ENCODE measurements around the gene KCTD13. TPM values are rescaled to one million over a fixed set of nuclear protein-coding genes. Genes with fewer than 3 reads are reported as not detected.

KCTD13 gene
- total RNA-seq, 1 experiment from 2014 or later = 32.4 TPM

DNA sequence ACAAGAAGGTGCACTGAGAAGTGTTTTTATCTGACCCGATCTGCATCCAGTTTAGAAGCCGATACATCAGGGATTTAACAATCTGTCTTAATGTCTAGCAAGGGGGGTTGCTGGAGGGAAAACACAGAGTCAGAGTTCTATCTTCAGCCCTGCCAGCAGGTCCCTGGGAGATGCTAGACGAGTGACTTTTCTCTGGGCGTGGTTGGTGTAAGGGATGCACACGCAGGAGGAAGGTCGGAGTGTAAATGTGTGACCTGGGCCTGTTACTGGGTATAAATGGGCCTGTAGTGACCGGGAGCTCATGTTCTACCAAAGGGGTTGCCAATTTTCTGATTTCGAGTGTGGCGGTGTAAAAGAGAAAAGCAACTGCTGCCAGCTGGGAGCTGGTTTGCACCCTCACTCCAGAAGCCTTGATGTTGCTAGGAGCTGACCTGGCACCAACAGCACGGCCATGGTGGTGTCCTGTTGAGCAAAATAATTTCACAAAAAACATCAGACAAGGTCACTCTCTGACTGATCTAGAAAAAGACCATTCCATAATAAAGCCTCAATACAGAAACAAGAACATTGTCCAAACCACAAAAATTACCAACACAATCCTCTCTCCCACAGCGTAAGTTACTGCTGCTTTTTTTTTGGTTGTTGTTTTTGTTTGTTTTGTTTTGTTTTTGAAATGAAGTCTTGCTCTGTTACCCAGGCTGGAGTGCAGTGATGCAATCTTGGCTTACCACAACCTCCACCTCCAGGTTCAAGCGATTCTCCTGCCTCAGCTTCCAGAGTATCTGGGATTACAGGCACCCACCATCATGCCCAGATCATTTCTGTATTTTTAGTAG is 1.3 kb upstream of the KCTD13 start:
- Histone ChIP-seq H3K4me1 (ENCODE audit: insufficient read depth, low read length, poor library complexity, severe bottlenecking) (peaks cover 15% of the 10 kb centered on the region), H3K36me3 (ENCODE audit: insufficient read depth, low read length, poor library complexity, severe bottlenecking) (peaks cover 4% of the 10 kb centered on the region), H3K4me3 (ENCODE audit: low read depth, low read length, poor library complexity, severe bottlenecking) (peak overlapping the region; percentile 97), H3K9me3 (ENCODE audit: low read depth, low read length, poor library complexity, severe bottlenecking) (no peaks in the 10 kb centered on the region), H3K27ac (ENCODE audit: low read depth, low read length, poor library complexity, severe bottlenecking) (no peak overlapping the region), H3K27me3 (replicated peaks; ENCODE audit: insufficient read depth, low read depth, low read length, poor library complexity) (no peaks in the 10 kb centered on the region)
- CTCF ChIA-PET = interaction anchor here (1.3 kb wide), 1 partner anchor 34 kb away, joined by 4 read pairs; the partner anchor contains the start of gene TMEM219
- POLR2A ChIA-PET (ENCODE audit: low non-redundant PET) = no interaction called here
- BruUV-seq (replicated peaks) = no TSS peak
- DNase-seq (ENCODE audit: low spot score) = no peak
- intact Hi-C loops (cut with micrococcal nuclease; ENCODE audit: unreplicated experiment) = loop anchor here (5.0 kb wide), 1 partner anchor 45 kb away; the partner anchor contains the start of gene TAOK2
- TF ChIP-seq EZH2 (IDR thresholded peaks at IDR 0.05; ENCODE audit: borderline replicate concordance, low read depth, low read length, poor library complexity, severe bottlenecking) (no peak), CTCF (conservative IDR thresholded peaks at IDR 0.05; ENCODE audit: low read depth, low read length) (no peak)

DNA sequence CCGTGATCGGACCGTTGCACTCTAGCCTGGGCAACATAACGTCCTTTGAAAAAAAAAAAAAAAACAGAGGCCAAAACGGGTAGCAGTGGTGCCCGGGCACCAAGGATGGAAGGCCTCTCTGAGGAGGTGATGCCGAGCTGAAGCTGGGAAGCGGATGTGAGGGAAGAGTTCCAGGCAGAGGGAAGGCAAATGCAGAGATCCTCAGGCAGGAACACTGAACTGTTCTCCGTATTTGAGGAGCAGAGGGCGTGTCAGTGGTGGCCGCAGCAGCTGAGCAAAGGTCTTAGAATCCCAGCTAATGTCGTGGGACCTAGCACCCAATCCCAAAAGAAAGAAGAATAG is 656 bp upstream of the KCTD13 start:
- Histone ChIP-seq H3K27ac (ENCODE audit: low read depth, low read length, poor library complexity, severe bottlenecking) (peak overlapping the region; percentile 84), H3K4me1 (ENCODE audit: insufficient read depth, low read length, poor library complexity, severe bottlenecking) (peaks cover 15% of the 10 kb centered on the region), H3K4me3 (ENCODE audit: low read depth, low read length, poor library complexity, severe bottlenecking) (peak overlapping the region; percentile 97), H3K27me3 (replicated peaks; ENCODE audit: insufficient read depth, low read depth, low read length, poor library complexity) (no peaks in the 10 kb centered on the region), H3K9me3 (ENCODE audit: low read depth, low read length, poor library complexity, severe bottlenecking) (no peaks in the 10 kb centered on the region), H3K36me3 (ENCODE audit: insufficient read depth, low read length, poor library complexity, severe bottlenecking) (peaks cover 4% of the 10 kb centered on the region)
- BruUV-seq (replicated peaks) = TSS peak; percentile 70
- TF ChIP-seq EZH2 (IDR thresholded peaks at IDR 0.05; ENCODE audit: borderline replicate concordance, low read depth, low read length, poor library complexity, severe bottlenecking) = no peak
- no peak for TF ChIP-seq CTCF (conservative IDR thresholded peaks at IDR 0.05; ENCODE audit: low read depth, low read length)
- peak; percentile 24 for DNase-seq (ENCODE audit: low spot score)
- ChIA-PET CTCF (interaction anchor here (1.3 kb wide), 1 partner anchor 35 kb away, joined by 4 read pairs; the partner anchor contains the start of gene TMEM219), POLR2A (ENCODE audit: low non-redundant PET) (no interaction called here)
- intact Hi-C loops (cut with micrococcal nuclease; ENCODE audit: unreplicated experiment) = loop anchor here (5.0 kb wide), 1 partner anchor 46 kb away; the partner anchor contains the start of gene TAOK2

DNA sequence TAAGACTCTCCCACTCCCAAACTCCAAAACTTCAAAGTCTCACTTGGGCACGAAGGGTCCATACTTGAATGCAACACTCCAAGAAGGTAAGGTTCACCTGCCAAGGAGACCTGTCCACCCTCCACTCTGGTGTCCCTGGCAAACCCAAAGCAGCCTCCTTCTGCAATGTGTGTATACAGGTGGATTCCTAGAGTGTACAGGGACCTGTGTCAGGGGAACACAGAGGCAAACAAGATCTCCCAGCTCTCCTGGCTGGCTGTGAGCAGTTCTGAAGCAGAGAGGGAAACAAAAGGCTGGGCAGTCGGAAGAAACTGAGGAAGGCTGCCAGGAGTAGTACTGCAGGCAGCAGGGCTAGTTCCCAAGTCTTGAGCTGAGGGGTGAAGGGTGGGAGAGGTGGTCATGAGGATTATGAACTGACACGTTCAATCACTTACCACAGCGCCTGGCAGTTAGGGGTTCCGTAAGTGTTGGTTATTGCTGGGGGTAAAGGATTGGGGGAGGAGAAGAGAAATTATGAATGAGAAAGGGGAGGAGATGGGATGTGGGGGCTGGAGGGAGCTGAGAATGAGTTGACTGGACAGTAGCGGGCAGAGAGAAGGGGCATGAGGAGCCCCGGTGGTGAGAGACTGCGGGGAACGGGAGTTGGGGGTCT is 795 bp downstream of the KCTD13 start:
- intact Hi-C loops (cut with micrococcal nuclease; ENCODE audit: unreplicated experiment) = loop anchor here (5.0 kb wide), 1 partner anchor 47 kb away; the partner anchor contains the start of gene TAOK2

More for the DNA sequence above, 795 bp downstream of the KCTD13 start:
- H3K36me3 ChIP-seq (ENCODE audit: insufficient read depth, low read length, poor library complexity, severe bottlenecking) = peaks cover 4% of the 10 kb centered on the region
- no peak for TF ChIP-seq EZH2 (IDR thresholded peaks at IDR 0.05; ENCODE audit: borderline replicate concordance, low read depth, low read length, poor library complexity, severe bottlenecking)
- TF ChIP-seq CTCF (conservative IDR thresholded peaks at IDR 0.05; ENCODE audit: low read depth, low read length) = no peak
- H3K4me3 ChIP-seq (ENCODE audit: low read depth, low read length, poor library complexity, severe bottlenecking) = peak overlapping the region; percentile 97
- H3K27me3 ChIP-seq (replicated peaks; ENCODE audit: insufficient read depth, low read depth, low read length, poor library complexity) = no peaks in the 10 kb centered on the region
- no peak for DNase-seq (ENCODE audit: low spot score)
- ChIA-PET CTCF (no interaction called here), POLR2A (ENCODE audit: low non-redundant PET) (interaction anchor here (0.5 to 0.6 kb wide), 2 partner anchors 26 to 311 kb away, joined by 3 to 5 read pairs; no protein-coding TSS in a partner anchor)
- H3K27ac ChIP-seq (ENCODE audit: low read depth, low read length, poor library complexity, severe bottlenecking) = peak overlapping the region; percentile 84
- BruUV-seq (replicated peaks) = no TSS peak
- H3K4me1 ChIP-seq (ENCODE audit: insufficient read depth, low read length, poor library complexity, severe bottlenecking) = peaks cover 15% of the 10 kb centered on the region
- no peaks in the 10 kb centered on the region for H3K9me3 ChIP-seq (ENCODE audit: low read depth, low read length, poor library complexity, severe bottlenecking)

All from A673 (cell line).